HG03097 (cell line): Measurements from ENCODE around the gene TLCD2.
A peak's percentile ranks its signal among the peaks of the same experiment; 100 is the strongest.
"Not testable (repeated sequence)": the region's sequence is repeated elsewhere in the genome, so short reads cannot be mapped to it uniquely, and the experiment has no call there.

Source experiments
- ATAC-seq: cut with Tn5 transposase; IDR thresholded peaks from one replicate; pipeline ENCODE4 v1.9.1; 2021; ENCODE audit not compliant: unreplicated experiment, low FRiP score

TLCD2 gene

DNA sequence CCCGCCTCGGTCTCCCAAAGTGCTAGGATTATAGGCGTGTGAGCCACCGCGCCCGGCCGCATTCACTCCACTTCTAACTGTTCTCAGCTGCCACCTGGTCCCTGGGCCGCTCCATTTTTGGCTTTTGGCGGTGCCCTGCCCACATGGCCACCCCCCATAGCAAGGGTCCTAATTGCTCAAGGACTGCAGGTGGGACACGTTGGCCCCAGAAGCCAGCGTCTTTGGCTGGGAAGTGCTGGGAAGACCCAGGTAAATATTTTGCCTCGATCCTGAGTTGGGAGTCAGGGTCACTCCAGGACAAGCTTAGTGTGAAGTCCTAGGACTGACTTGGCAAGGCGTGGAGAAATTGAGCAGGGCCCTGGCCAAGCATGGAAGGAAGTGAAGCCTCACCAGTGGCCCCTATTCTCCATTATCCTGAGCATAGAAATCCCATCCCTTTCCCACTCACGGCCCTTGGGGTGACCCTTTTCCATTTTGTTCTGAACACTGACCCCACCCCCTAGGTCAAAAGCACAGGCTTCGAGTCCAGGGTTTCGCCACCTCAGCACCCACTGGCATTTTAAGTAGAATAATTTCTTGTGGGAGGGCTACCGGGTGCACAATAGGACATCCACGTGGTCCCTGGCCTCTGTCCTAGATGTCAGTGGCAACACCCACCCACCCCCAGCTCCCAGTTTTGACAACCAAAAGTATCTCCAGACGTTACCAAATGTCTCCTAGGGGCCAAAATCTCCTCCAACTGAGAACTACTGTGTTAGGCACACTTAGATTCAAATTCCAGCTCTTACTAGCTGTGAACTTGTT, 8.4 kb upstream of the TLCD2 start:
- ATAC-seq: no peak

DNA sequence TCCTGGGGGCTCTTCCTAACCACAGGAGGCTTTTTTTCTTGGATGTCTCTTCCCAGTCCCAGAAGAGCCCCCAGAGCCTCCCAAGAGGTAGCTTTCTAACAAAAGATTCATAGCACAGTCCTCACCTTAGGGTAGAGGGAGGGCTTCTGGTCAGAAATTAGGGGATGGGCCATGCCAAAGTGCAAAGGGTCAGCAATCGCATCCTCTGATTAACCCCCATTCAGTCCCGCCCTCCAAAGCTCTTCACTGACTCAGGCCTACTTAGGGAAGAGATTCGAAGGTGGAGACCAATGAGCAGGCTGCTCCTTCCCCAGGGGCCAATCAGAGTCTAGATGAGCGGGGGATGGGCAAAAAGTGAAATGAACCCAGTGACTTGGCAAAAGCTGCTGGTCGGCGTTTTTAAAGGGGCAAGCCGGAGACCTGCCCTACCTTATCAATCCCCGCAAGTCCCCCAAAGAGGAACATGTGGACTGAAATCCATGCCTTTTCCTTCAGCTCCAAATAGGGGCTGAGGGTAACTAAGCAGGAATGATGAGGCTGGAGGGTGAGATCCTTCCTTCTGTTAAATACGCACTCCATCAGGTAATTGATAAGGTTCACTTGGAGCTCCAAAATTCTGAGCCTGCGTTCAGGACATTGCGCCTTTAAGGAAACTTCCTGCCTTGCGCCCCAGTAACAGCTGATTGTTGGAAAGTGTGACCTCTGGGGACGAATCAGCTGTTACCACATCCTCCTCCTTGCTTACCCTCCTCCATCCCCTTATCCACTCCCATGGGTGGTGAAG, 6.9 kb upstream of the TLCD2 start:
- peak; percentile 29 for ATAC-seq

DNA sequence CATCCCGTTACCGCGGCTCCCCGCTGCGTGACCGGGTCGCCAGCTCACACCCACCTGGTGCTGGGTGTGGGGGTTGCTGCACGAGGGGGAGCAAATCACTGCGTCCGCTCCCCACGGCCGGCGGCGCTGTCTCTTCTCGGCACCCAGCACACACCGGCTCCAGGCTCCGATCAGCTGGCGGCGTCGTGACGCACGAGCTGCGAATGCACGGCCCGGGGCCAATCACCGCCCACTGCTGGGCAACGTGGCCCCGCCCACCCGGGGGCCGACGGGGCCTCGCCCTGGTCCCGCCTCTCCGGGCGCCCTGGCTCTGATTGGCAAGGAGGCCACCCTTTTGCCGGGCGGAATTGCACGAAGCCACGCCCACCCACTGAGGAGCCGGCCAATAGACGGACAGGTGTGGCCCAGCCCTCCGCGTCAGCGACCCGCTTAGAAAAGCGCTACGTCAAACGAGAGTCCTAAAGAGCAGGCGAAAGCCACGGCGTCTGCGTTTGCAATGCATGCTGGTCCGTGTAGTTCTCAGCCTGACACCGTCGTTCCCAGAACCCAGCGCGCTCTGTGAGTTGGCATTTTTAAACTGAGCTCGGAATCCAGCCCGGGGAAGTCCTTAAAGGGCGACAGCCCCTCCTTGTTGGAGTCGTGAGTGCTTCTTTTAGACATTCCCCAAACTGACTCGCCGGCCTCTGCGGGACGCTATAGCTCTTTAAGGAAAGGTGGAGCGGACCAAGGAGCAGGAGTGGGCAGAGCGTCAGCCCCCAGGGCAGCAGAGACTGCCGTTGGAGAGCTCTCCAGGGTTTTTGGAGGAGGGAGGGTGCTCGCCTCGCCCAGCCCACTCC, 6.1 kb upstream of the TLCD2 start:
- ATAC-seq: peak; percentile 69

DNA sequence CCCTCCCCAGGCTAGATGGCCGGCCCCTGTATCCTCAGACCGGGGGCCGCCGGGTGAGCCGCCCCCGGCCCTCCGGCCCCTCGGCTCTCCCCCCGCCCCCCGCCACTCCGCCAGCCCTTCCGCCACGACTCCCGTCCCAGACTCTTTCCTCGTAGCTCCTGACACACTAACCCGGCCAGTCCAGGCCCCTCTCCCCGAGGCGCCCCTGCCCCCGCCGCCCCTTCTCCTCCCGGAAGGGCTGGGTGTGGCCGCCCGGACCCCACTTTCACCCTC, 5.6 kb upstream of the TLCD2 start:
- ATAC-seq: no peak

DNA sequence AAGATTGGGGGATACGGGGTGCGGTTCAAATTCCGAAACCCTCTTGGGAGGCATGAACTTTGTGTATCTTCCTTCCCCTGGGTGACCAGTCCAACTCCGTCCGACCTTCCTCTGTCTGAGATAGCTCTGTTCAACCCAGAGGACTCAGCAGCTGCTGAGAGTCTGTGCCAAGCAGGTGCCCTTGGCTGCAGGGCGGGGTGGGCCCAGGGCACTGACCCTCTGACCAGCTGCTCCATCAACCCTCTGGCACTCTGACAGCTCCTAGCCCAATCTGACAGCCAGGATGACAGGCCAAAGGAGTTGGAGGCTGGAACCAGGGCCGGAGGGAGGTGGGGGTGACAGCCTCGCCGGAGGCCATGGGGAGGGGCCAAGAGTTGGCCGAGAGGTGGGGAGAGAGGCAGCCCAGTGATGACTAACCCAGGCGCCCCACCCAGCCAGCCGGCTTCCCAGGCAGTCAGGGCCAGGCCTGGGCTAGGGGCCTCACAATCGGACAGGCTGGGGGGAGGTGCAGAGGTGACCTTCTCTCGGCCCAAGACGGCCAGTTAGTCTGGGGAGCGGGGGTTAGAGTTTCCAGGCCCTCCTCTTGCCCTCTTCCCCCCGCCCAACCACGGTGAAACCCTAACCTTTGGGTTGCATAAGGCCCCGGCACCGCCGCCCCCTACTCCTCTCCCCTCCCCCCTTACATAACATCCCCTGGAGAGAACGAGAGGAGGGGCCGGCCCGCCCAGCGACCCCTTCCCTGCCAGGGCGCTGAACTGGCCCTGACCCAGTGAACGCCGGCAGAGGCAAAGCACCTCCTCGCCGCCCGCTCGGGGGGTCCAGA, 5.0 kb upstream of the TLCD2 start:
- no peak for ATAC-seq

DNA sequence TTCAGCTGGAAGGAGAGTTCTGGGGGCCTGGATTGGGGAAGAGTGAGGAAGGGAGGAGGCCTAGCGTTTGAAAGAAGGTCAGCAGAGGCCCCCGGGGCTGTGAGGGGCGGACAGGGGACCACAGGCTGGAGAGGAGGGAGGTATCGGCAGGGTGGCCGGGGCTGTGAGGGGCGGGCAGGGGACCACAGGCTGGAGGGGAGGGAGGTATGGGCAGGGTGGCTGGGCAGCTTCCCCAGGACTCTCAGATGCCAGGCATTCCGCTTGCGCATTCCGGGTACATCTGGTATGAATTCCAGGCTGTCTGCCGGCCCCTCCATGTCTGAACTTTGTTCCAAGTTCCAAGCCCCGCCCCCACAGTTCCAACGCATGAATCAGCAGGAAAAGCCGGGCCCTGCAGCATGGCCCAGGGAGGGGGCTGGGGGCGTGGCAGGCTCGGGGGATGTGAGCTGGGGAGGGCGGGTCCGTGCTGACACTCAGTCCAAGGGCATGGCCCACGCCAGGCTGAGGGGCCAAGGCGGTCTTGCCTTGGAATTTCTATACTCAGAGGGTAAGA, 4.3 kb upstream of the TLCD2 start:
- no peak for ATAC-seq

DNA sequence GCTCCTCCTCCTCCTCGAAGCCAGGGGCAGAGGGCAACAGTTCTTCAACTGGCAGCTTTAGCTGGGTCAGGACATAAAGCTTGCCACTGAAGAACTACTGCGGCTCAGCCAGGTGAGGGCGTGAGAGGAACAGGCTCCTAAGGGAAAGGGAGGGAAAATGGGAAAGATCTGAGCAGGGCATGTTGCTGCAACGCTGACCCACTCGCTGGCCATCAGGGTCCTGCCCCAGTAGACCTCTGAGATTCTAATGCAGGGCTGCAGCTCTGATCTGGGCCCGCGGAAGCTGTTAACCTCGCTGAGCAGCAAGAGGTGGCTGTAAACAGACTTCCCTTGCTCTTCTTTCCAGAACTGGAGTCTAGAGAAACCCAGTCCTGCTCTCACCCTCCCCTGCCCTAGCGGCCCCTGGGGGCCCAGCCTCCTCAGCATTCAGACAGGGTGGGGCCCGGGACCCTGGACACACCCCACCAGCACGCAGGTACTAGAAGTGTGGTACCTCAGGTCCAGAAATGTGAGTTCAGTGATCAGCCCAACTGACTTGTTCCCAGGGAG, 3.8 kb upstream of the TLCD2 start:
- ATAC-seq: no peak

DNA sequence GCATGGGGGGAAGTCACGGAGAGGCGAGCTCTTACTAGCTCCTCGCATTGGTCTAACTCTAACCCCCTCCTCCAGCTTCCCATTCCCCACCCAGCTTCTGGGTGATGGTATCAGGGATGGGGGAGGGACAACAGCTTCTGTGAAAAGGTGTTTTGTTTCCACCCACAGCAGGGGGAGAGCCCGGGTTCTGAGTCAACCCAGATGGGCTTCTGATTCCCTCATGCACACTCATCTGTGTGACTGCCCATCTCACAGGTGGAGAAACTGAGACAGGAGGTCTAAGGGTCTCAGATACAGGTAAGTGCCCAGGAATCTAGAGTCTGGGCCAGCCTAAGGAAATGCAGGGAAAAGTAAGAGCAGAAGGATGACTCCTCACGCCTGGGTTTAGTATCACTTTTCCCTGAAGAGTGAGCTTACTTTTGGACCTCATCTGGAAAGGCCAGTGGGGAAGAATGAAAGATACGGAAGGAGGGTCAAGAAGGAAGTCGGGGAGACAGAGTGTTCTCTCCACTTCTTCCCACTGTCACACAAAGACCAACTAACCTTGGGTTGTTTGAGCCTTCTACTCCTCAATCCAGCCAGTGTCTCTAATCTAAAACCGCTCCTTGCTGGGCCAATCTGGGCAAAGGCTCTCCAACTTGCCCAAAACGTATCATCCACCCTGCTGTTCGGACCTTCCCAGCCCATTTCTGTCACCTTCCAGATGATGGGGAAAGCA, 3.1 kb upstream of the TLCD2 start:
- ATAC-seq: no peak

DNA sequence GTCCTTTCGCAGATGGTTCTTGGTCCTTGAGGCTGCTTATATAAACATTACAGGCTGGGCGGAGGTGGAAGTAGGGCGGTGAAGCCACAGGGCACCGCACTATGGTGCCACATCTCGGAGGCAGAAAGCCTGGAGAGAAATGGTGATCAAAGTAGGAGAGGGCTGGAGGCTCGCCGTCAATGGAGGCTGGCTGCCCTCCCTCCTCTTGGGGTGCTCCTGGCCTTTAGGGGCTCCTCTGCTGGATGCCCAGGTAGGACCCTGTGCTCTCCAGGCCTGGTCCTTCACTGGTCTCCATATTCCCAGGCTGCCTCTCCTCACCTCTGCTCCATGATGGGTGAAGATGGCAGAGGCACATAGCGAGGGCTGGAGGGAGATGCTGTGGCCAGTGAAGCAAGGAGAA, 2.1 kb upstream of the TLCD2 start:
- ATAC-seq: no peak

DNA sequence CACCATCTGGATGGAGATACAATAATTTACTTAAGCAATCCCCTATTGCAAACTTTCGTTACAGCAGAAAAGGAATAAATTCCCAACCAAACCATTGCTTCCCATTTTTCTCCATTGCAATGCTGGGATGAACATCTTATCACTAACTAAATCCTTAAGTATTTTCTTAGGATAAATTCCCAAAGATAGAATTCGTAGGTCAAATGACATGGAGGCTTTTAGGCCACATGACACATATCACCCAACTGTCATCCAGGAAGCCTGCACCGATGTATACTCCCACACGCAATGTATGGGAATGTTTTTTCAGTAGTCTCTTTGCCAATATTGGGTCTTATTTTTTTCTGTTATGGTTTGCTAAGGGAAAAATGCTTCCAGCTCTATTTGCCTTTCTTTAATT, 1.6 kb upstream of the TLCD2 start:
- ATAC-seq: no peak

DNA sequence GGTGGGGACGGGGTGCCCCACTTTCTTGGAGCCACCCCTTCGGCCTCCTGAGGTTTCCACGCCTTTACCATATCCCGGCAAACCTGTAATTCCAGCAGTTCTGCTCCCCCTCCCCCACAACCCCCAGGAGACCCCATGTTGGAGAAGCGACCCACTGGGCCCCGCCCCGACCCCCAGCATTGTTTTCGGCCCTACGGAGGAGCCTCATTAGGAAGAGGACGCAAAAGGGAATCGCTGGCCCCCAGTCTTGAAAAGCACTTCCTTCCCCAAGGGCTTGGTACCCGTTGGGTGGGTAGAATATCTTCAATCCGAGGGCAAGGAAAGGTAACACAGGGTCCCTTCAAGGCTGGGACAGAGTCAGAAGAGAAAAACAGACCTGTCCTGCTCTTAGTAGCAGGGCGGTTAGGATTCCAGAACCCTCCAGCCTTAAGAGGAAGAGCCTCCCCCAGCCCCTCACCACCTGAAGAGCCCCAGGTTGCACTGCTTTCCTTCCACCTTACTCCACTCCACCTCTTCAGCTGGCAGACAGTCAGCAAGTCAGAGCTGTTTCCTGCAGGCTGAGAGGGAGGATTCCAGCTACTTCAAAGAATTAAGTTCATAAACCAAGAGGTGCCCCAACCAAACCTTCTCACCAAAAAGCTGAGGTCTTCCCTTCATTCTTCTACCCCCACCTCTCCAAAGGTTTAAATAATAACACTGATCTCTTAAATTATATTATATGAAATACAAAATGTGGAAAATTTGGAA, 803 bp upstream of the TLCD2 start:
- no peak for ATAC-seq

DNA sequence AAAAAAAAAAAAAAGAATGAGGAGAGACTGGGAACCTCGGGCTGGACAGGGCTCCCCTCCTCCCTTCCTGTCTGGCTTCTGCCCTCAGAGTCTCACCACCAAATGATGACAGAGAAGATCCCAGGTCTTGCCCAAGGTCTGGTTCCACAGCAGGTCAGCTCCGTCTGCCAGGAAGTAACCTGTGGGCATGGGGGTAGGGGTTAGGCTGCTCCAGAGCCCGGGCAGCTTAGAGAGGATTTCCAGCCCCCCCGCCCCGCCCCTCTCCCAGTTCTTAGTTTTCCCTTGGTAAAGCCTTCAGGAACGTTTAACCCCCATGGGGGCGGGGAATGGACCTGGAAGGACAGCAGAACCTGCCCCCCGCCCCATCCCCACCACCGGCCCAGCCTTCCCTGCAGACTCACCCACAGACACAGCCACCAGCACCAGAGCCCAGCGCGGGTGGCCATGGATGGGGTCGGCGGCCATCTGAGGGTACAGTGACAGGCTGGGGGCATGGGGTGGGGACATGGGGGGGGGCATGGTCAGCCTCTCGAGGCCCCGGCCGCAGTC, 700 bp downstream of the TLCD2 start:
- ATAC-seq: no peak

DNA sequence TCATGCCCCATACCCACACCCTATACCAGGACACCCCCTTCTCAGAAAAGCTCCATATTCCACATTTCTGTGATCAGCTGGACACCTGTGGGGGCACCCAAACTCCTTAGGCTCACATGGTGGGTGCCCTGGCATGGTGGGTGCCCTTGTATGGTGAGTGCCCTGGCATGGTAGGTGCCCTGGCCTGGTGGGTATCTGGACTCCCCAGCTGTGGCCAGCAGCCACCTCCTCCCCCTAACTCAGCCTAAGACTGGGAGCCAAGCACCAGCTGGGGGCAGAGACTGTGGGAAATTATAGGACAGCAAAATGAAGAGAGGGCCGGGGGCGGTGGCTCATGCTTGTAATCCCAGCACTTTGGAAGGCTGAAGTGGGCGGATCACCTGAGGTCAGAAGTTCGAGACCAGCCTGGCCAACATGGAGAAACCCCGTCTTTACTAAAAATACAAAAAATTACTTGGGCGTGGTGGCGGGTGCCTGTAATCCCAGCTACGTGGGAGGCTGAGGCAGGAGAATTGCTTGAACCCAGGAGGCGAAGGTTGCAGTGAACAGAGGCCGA, 1.3 kb downstream of the TLCD2 start:
- not testable (repeated sequence) for ATAC-seq

DNA sequence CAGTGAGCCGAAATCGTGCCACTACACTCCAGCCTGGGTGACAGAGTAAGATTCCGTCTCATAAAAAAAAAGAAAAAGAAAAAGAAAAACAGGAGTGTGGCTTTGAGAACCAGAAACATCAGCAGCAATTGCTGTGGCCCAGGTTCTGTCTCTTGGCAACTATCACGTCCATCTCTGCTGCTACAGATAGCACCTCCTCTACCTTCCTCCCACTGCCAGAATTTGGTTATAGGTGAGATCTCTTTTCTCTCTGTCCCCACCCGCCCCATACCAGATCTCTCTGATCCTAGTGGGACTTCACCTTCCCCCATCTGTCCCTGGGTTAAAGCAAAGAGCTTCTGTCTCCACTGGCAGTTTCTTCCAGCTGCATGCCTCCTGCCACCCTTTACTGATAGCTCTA, 3.1 kb downstream of the TLCD2 start:
- ATAC-seq: no peak

DNA sequence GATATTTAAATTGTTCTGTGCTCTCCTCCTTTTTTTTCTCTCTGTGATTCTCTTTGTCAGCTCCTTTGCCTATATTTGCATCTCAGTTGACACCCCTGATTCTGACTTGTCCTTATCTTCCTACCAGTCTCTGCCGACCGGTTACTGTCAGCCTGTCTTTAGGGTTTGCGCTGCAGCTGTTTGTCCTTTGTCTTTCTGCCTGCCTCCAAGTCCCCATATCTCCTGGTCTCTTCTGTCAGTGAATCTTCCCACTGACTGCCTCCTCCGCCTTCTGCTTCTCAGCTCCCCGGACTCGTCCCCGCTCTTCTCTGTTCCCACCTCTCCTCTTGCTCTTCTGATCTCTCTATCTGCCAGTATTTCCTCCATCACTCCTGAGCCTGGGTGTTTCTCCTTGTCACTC, 5.2 kb downstream of the TLCD2 start:
- ATAC-seq: no peak

DNA sequence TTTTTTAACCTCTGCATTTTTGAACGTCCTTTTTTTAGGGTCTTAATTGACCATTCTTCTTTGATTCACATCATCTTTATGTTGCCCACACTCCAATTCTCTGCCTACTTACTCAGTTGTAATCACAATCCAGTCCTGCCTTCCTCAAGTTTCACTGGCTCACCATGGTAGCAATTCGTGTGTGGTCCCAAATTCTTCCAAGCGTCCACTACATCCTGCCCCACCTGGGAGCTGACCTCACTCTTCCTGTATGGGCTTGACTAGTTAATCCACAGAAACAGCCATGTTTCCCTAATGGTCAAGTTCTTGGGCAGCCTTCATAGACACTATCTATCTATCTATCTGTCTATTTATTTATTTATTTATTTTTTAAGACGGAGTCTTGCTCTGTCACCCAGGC, 7.1 kb downstream of the TLCD2 start:
- no peak for ATAC-seq

DNA sequence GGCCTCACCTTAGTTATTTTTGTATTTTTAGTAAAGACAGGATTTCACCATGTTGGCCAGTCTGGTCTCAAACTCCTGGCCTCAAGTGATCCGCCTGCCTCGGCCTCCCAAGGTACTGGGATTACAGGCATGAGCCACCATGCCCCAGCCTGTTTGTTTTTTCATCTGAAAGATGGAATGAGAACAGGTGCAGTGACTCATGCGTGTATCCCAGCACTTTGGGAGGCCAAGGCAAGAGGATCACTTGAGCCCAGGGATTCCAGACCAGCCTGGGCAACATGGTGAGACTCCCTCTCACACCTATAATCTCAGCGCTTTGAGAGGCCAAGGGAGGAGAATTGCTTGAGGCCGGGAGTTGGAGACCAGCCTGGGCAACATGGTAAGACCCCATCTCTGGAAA, 10.3 kb downstream of the TLCD2 start:
- ATAC-seq: not testable (repeated sequence)

DNA sequence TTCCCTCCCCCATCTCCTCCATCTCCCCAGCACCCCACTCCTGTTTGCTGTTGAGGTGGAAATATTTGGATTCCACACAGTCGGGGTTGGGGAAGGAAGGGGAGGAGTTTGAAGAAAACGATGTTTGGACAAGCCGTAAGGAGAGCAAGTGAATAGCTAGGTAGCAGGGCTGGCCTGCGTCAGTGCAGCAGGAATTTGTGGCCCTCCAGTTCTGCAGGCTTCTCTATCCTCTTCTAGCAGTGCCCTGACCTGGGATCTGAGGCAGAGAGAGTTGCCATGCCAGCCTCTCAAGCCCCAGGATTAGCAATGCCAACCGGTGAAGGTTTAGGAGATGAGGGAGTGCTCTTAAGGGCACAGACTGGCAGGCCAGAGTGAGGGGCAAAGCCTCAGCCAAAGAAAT, 12.5 kb downstream of the TLCD2 start:
- ATAC-seq: no peak
